C1 segment of cervical spinal cord (tissue), 14 donors: ENCODE data around the gene RAP1GAP2.
"Not testable (repeated sequence)": the region's sequence is repeated elsewhere in the genome, so short reads cannot be mapped to it uniquely, and the experiment has no call there.

ENCODE experiments used
- DNase-seq, 14 donors: peaks; one replicate each; lab custom pipeline; 2025; lab: John Stamatoyannopoulos, UW

The RAP1GAP2 gene

DNA sequence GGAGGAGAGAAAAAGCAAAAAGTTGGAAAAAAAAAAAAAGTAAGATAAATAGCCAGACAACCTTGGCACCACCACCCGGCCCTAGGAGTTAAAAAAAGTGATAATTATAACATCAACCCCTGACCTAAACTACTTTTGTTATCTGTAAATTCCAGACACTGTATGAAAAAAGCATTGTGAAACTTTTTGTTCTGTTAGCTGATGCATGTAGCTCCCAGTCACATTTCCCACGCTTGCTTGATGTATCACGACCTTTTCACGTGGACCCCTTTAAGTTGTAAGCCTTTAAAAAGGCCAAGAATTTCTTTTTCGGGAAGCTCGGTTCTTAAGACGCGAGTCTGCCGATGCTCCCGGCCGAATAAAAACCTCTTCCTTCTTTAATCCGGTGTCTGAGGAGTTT is 10.9 kb upstream of the RAP1GAP2 start:
- DNase-seq: not testable (repeated sequence)

DNA sequence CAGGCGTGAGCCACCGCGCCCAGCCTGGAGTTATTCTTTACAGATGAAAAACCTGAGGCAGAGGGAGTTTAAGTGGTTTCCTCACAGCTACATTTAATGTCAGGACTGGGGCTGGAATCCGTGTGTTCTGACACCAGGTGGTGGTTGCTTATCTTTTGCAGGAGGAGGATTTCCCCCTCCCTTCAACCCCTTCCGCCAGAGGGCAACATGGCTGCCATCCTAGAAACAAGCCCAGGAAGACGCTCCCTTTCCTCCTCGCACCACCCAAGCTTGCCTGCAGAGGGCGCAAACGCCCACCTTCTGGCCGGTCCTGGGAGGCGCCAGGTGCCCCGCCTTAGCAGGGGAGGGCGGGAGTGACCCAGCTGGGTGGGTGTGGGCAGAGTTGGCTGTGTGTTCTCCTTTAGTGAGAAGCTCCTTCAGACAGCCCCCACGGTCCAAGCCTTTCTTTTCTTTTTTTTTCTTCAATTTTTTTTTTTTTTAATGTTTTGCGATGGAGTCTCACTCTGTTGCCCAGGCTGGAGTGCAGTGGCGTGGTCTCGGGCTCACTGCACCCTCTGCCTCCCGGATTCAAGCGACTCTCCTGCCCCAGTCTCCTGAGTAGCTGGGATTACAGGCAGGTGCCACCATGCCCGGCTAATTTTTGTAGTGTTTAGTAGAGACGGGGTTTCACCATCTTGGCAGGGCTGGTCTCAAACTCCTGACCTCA is 9.9 kb upstream of the RAP1GAP2 start:
- DNase-seq: peak in 12 of 14 donors; percentile 18 to 83 (median 58)

DNA sequence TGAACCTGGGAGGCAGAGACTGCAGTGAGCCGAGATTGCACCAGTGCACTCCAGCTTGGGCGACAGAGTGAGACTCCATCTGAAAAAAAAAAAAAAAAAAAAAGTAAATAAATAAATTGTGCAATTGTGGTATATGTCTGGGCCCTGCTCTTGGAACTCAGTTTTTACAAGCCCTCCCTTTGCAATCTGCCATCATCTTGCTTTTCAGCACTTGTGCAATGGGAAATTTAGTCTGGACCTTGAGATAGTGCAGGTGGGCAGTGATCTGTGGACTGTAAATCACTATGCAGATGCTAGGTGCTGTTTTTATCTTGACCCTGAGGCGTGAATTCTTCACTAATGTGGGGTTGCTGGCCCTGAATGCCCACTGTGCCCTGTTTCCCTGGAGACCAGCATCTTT is 6.5 kb upstream of the RAP1GAP2 start:
- DNase-seq: no peak

DNA sequence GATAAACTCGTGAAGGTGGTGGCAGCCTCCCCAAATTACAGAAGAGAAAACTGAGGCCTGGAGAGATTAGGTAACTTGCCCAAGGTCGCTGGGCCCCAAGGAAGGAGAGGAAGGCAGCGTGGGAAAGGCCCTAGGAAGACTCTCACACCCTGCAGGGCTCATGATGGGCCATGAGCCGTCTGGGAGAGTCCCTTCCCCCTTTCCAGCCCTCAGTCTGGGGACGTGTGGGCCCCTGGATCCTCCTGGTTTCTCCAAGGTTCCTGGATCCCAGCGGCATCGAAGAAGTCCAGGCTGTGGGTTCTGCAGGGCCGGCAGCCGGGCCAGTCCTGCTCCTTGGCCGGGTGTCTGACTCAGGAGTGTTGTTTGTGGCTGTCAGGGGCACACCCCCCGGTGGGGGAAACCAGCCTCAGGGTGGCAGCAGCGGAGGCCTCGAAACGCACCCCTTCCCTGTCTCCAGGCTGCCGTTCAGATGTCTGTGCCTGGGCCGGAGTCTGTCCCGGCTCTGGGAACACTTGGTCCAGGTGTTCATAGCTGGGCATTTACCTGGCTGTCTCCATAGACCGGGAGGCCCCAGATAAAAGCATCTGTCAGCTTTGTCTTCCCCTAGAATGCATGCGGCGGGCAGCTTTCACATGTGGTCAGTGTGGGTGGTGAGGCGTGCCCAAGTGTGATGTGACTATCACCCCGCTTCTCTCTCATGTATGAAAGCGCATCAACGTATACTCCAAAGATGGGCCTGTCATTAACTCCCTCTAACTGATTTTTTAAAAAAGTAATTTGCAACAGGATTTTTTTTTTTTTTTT is 3.7 kb upstream of the RAP1GAP2 start:
- DNase-seq: no peak

DNA sequence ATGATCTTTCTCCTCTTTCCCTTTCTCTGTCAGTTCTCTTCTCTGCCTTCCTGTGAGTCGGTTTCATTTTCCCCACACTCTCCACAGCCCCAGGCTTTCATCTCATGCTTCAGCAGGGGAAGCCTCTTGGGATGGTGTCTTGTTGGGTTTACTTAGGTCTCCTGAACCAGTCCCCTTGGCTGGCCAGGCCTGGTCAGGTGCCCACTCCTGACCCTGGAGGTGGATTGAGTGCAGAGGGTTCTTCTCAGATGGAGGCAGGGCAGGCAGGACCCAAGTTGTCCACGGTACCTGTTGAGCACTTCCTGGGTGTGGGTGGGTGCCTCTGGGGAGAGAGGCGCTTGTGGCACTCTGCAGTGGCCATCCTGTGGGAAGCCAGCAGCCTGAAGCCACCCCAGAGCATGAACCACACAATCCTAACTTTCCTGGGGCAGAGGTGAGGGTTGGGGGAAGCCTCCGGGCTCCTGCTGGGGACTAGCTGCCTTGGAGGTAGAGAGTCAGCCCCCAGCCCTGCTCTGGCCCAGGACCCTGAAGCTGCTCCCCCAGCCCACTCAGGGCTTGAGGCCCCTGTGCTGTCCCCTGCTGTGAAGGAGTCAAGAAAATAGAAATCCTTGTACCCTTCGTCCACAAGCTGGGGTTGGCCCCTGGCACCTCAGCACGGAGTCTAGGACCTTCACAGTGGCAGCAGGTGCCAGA is 2.0 kb upstream of the RAP1GAP2 start:
- no peak for DNase-seq

DNA sequence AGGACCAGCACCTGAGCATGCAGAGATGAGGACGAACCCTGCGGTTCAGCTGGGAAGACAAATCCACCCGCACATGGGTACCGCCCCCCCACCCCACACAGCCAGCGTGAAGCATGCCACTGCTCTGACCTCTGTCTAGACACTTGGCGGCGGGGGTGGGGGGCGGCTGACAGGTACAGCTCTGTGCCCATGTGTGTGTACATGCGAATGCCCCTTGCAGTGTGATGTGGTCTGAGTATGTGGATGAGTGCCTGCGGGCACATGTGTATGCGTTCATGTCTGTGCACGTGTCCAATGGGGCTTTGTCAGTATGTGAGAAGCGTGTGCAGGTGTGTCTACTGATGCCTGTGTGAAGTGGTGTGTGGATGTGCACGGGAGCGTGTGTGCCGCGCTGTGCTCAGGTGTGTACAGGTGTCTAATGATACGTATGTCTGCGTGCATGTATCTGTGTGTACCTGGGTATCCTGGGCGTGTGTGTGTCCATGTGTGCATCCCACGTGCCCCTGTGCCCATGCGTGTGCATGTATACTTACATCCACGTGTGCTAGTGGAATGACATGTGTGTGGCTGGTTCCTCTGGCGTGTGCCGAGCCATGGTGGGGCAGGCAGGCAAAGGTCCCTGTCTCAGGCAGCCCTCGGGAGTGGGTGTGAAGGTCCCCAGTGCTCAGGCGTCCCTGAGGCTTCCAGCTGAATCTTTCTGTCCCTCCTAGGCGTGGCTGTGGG is 636 bp upstream of the RAP1GAP2 start:
- DNase-seq: no peak

DNA sequence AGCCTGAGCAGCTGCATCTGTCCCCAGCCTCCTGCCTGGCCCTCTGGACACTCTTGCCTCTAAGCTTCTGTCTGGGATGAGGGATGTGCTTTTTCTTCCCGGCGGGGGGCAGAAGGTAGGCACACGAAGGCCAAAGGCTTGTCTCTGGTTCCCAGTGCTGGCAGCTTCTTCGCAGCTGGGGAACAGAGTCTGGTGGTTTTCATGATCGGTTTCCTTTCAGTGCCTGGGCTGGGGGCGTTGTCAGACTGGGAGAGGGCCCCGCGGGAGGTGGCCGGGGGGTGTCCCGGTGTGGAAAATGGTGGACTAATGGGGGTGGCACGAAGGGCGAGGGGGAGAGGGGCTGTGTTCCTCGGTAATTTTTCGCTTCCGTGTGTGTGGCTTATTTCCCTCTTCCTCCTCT is 988 bp downstream of the RAP1GAP2 start:
- DNase-seq: peak in 2 of 14 donors; percentile 30 to 43

DNA sequence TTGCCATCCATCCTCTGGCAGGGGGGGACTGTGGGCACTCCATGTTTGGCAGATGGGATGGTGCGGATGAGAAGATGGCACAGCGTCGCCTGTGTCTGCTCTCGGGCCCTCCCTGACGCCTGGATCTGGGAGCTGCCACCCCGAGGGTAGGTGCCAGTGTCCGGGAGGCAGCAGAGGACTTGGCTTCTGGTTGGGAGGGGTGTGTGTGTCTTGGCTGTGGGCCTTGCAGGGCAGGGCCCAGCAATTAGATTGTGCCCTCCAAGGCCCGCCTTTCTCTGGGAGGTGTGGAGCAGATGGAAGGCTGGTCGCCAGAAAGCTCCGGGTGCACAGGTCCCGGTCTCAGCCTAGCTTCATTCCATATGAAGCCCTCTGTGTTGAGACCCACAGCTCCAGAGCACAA is 1.4 kb downstream of the RAP1GAP2 start:
- peak in 4 of 14 donors; percentile 13 to 93 (median 28) for DNase-seq

DNA sequence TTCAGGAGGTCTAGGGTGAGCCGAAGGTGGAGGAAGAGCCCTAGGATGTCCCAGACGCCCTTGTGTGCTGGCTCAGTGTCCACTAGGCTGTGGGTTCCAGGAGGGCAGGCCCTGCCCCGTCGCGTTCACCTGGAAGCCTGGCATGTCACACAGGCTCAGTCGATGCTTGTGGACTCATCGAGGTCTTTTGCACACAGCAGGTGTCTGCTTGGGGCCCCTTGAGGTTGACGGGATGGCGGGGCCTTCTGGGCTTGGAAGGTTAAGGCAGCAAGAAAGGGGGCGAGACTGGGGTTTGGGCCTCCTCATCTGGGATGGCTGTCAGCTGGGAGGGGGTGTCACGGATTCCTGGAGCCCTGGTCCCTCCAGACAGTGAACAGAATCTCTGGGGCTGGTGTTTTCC is 1.9 kb downstream of the RAP1GAP2 start:
- no peak for DNase-seq

DNA sequence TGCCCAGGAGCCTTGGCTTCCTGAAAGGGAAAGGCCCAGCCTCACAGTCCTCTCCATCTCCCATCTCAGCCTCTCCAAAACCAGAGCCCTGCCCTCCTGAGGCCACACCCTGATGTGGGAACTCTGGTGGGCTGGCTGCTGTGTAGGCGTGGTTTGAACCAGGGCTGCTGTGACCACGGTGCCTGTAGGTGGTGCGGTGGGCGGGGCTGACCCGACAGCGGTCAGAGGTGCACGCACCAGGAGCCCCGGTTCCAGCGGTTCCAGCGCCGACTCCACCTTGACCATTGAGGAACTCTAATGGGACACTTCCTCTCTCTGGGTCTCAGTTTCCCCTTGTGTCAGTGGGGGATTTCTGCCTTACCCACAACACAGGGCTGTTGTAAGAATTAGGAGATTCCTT is 2.4 kb downstream of the RAP1GAP2 start:
- no peak for DNase-seq

DNA sequence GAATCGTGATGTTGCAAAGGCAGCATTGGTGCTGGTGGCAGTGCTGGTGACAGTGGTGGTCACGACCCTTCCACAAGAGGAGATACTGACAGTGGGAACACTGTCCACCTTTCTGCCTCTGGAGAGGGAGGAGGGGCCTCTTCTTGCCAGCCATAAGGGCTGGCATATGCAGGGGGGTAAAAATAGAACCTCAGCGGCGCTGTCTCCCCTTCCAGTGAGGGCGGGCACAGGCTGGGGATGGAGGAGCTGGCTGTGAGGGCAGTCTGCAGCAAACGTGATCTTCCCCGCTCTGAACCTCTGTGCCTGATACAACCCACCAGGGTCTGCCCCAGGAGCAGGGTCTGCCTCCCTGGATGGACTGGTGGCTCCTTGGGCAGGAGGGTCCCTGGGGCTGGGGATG is 3.4 kb downstream of the RAP1GAP2 start:
- peak in 1 of 14 donors; percentile 81 for DNase-seq

DNA sequence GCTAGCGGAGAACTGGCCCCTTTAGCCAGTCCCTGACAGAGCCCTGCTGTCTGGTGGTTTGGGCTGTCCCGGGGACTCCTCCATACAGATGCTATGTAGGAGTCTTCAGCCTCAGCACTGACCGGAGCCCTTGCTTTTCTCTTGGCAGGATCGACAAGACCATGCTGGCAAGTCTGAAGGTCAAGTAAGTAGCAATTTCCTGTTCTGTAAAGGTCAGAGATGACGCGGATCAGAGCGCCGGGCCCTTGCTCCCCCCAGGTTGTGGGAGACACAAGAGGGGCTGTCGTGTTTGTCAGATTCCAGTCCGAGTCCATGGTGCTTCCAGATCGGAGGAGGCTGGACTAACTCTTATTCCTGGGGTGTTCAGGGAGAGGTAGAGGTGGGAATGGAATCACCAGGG is 4.1 kb downstream of the RAP1GAP2 start:
- peak in 1 of 14 donors; percentile 31 for DNase-seq

DNA sequence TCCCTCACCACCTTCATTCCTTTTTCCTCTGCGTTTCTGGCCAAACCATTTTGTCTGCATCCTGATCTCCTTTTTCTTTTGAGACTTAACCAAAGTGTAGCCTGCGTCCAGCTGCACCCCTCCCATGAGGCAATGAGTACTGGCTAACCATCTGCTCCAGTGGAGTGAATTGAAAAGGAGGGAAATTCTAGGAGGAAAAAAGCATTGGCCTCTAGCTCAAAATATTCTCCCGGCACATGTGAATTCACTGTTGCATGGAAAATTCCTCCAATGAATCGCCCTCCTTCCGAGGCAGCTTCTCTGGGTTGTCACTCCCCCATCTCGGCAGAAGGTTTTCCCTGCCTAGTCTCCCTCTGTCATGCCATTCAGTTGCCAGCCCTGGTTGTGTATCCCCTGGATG is 5.6 kb downstream of the RAP1GAP2 start:
- peak in 1 of 14 donors; percentile 92 for DNase-seq

DNA sequence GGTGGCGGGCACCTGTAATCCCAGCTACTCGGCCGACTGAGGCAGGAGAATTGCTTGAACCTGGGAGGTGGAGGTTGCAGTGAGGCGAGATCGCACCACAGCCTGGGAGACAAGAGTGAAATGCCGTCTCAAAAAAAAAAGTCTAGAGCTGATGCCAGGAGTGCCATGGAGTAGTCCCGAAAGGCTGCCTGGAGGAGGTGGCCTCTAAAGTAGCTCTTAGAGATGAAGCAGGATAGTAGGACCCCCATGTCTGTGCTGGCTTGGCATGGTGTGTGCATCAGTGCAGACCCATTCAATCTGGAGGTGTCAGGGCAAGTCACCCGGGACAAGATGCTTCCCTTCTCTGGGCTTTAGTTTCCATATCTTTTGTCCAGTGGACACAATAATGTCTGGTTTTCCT is 6.3 kb downstream of the RAP1GAP2 start:
- no peak for DNase-seq

DNA sequence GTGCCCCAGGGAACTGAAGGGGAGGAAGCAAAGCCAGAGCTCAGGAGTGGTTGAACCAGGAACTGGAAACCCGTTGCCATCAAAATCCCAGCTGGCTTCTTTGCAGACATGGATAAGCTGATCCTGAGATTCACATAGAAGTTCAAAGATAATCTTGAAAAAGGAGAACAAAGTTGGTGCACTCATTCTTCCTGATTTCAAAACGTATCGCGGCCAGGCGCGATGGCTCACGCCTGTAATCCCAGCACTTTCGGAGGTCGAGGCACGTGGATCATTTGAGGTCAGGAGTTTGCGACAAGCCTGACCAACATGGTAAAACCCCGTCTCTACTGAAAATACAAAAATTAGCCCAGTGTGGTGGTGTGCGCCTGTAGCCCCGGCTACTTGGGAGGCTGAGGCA is 7.1 kb downstream of the RAP1GAP2 start:
- no peak for DNase-seq

DNA sequence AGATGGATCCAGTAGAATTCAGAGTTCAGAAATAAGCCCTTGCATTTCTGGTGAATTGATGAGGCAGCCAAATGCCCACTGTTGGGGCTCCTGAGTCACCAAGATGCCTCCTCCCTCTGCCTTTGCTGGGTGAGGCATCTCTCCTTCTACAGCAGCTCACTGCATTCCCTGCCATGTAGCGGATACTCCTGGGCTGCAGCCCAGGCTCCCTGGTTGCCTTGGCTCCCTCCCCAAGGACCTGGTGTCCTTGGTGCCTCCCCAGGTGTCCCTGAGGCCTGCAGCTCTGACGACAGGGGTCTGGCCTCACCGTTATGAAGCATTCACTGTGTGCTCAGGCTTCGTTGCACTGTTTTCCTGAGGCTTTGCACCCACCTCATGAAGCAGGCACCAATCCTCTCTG is 7.7 kb downstream of the RAP1GAP2 start:
- no peak for DNase-seq

DNA sequence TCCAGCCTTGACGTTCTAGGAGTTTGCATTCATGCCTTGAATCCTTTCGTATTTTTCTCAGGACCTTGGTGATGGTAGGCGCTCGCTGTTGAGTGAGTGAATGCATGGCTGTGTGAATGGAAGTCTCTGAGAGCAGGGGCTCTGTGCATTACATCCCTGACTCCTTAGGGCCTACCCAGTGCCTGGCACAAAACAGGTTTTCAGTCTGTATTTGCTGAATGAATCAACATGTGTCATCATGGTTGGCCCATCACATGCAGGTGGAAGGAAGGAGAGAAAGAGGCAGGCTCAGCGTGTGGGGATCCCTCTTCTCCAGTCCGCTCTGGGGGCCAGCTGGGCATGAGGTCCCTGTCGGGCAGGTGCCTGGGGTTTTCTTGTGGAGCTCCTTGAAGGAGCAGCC is 8.7 kb downstream of the RAP1GAP2 start:
- no peak for DNase-seq

DNA sequence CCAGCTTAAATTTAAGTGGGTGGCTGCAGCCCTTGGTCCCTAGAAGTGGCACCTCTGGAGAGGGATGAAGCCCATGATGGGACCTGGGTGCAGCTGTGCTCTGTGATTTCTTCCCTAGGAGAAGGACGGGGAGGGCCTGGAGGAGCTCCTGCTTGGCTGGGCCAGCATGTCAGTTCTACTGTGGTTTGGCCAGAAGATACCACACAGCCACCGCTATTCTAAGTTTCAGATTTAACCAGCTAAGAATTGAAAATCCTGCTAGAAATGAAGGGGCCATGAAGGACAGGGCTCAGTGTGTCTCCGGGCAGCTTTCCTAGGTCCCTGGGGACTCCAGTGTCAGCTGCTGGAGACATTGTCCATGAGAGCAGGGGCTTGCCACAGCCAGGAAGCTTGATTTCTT is 9.7 kb downstream of the RAP1GAP2 start:
- DNase-seq: no peak

DNA sequence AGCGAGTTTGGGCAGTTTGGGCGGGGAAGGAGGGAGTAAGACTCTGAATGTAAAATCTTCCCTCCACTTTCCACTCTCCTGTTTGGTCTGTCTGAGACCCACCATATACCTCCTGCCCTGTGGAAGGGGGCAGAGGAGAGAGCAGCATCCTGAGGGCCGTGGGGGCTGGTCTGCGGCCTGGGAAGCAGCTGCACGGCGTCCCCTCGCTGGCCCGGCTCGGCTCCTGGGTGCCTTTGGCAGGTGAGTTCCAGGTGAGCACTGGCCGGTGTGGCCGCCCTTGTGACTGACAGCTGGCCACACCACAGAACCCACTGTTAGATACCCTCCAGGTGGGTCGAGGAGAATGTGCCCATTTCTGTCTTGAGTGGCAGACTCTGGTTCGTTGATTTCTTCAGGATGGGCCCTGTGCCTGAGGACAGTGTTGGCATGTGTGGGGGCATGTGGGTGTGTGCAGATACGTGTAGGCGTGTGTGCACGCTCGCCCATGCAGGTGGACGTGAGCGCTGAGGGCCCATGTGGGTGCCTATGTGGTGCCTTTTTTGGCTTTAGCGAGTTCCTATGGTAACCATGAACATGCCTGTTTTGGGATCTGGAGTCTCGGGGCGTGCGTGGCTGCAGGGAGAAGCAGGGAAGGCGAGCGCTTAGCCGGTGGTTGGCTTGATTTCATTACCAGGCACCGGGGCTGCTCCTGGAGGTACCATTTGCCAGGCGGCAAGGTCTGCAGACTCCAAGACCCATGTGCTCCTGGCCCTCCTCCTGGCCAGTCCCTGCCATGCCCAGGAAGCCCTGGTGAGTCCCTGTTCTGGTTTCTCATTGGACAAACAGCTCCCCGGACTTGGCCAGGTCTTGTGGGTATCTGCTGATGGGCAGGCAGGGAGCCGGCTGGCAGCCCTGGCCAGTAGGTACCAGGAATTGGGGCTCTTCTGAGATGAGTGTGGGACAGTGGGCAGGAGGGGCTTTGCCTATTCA is 12.4 kb downstream of the RAP1GAP2 start:
- DNase-seq: peak in 1 of 14 donors; percentile 96

DNA sequence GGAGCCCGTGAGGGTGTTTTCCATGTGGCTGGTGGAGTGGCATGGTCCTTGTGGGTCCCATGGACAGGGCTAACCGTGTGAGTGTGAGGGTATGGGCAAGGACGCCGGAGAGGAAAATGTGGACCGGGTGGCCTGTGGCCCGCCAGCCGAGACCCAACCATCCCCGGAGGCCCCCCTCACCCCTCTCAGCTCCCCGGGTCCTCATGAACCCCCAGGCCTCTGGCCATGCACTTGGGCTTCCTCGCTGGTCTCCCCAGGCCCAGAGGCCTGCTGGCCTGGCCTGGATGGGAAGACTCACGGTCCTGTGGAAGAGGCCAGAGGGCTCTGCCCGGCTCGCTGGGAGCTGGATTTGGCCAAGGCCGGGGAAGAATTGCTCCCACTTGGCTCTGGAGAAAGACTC is 13.1 kb downstream of the RAP1GAP2 start:
- DNase-seq: no peak

DNA sequence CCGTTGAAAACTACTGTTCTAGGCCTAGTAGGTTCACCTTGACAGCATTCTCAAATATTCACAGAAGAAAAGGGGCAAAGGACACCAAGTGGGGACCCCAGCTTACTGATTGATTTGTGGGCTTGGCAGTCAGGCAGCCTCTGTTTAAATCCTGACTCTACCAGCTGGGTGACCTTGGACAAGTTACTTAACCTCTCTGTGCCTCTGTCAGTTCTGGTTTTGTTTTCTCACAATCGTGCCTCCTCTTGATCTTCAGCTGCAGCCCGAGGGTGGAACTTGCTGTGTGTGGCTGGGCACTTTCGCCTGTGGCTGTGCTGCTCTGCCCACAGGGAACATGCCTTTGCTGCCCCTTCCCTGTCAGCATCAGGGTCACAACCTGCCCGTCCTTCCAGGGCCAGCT is 17.8 kb downstream of the RAP1GAP2 start:
- no peak for DNase-seq
